Measurements from ENCODE around the gene PARD3. TPM values are rescaled to one million over a fixed set of nuclear protein-coding genes. Genes with fewer than 3 reads are reported as not detected.
A peak's percentile ranks its signal among the peaks of the same experiment; 100 is the strongest.

Gene PARD3
- total RNA-seq, 1 donor from 2014 or later = 35.4 TPM

DNA sequence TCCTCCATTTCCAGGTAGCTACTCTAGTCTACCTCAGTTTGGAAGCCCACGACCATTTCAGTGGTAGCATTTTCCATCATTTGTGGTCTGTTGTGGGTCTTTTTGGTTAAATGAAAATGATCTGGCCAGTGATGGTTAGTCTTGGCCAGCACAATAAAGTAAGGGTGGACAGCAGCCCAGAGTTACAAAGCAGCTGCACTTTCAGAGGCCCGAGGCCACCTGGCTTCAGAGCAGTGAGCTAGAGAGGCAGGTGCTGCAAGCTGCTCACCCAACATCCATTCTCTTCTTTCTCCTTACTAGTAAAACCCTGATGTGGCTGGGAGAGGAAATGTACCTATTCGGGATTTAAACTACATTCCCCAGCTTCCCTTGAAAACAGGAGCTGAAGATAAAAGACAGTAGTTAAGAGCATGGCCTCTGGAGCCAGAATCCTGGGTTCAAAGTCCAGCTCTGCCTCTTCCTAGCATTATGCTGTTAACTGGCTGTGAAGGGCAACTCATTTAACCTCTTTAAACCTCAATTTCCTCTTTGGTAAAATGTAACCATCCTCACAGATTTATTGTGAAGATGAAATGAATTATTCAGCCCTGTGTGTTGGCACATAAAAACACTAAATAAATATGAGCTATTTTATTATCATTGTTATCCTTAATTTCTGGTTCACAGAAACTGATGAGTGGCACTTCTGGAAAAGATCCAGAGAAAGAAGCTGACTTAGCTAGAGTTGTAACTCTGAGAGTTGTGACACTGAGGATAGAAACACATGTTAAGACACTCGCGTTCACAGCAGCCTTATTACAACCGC, 517.4 kb downstream of the PARD3 start:
- Histone ChIP-seq H3K27me3 (ENCODE audit: insufficient read depth, low read length) (no peaks in the 10 kb centered on the region), H3K9me3 (ENCODE audit: insufficient read depth, low read depth, low read length) (no peaks in the 10 kb centered on the region), H3K9ac (ENCODE audit: low read length) (no peak overlapping the region), H3K4me3 (ENCODE audit: insufficient read depth, low read depth, low read length) (no peak overlapping the region), H2AFZ (ENCODE audit: low read depth, low read length) (no peak overlapping the region), H3K27ac (ENCODE audit: low read depth, low read length) (no peak overlapping the region), H3K36me3 (ENCODE audit: insufficient read depth, low read length) (no peaks in the 10 kb centered on the region), H3K4me1 (ENCODE audit: insufficient read depth, low read length) (peaks cover 19% of the 10 kb centered on the region), H4K20me1 (ENCODE audit: insufficient read depth, low read length) (no peaks in the 10 kb centered on the region), H3K4me2 (ENCODE audit: low read length) (no peak overlapping the region), H3K79me2 (ENCODE audit: insufficient read depth, low read length) (no peaks in the 10 kb centered on the region)
- DNase-seq (ENCODE audit: low read depth) = peak; percentile 8
- Mint-ChIP-seq H3K27me3 (ENCODE audit: low read depth, unreplicated experiment) (no peaks in the 10 kb centered on the region), H3K27ac (ENCODE audit: unreplicated experiment) (no peak overlapping the region), H3K4me3 (ENCODE audit: unreplicated experiment) (no peak overlapping the region), H3K36me3 (ENCODE audit: low read depth, unreplicated experiment) (peaks cover 7% of the 10 kb centered on the region), H3K4me1 (ENCODE audit: low read depth, unreplicated experiment) (peaks cover 28% of the 10 kb centered on the region), H3K9me3 (ENCODE audit: unreplicated experiment) (no peaks in the 10 kb centered on the region)
- TF ChIP-seq, protein P1, sequence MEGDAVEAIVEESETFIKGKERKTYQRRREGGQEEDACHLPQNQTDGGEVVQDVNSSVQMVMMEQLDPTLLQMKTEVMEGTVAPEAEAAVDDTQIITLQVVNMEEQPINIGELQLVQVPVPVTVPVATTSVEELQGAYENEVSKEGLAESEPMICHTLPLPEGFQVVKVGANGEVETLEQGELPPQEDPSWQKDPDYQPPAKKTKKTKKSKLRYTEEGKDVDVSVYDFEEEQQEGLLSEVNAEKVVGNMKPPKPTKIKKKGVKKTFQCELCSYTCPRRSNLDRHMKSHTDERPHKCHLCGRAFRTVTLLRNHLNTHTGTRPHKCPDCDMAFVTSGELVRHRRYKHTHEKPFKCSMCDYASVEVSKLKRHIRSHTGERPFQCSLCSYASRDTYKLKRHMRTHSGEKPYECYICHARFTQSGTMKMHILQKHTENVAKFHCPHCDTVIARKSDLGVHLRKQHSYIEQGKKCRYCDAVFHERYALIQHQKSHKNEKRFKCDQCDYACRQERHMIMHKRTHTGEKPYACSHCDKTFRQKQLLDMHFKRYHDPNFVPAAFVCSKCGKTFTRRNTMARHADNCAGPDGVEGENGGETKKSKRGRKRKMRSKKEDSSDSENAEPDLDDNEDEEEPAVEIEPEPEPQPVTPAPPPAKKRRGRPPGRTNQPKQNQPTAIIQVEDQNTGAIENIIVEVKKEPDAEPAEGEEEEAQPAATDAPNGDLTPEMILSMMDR (IDR thresholded peaks at IDR 0.05; ENCODE audit: insufficient read depth, low read depth, low read length) = no peak
- no peak for TF ChIP-seq EZH2 (IDR thresholded peaks at IDR 0.05; ENCODE audit: insufficient read depth, low read length)
- FAIRE-seq = no peak

DNA sequence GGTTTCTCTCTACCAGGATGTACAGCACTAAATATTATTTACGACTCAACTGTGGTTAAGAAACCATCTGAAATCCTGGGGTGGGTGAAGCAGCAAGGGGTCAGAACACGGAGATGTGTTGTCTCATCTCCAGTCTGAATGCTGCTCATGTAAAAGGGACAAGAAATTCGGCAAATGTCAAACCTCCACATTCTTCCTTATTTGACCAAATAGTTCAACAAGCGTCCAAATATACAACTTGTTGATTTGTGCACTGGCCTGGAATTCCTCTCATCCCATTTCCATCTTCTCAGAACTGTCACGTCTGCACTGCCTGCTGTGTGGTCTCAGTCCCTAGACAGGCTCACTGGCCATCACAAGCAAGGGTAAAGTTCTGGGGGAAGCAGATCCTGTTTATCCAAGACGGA, 520.0 kb downstream of the PARD3 start:
- no peaks in the 10 kb centered on the region for H3K27me3 Mint-ChIP-seq (ENCODE audit: low read depth, unreplicated experiment)
- Histone ChIP-seq H3K36me3 (ENCODE audit: insufficient read depth, low read length) (no peaks in the 10 kb centered on the region), H2AFZ (ENCODE audit: low read depth, low read length) (no peak overlapping the region), H3K4me2 (ENCODE audit: low read length) (peak overlapping the region; percentile 45), H3K4me1 (ENCODE audit: insufficient read depth, low read length) (peaks cover 30% of the 10 kb centered on the region), H3K79me2 (ENCODE audit: insufficient read depth, low read length) (no peaks in the 10 kb centered on the region), H3K27ac (ENCODE audit: low read depth, low read length) (no peak overlapping the region), H3K9ac (ENCODE audit: low read length) (no peak overlapping the region), H3K27me3 (ENCODE audit: insufficient read depth, low read length) (no peaks in the 10 kb centered on the region), H3K4me3 (ENCODE audit: insufficient read depth, low read depth, low read length) (no peak overlapping the region), H4K20me1 (ENCODE audit: insufficient read depth, low read length) (no peaks in the 10 kb centered on the region), H3K9me3 (ENCODE audit: insufficient read depth, low read depth, low read length) (no peaks in the 10 kb centered on the region)
- TF ChIP-seq, protein P1 (IDR thresholded peaks at IDR 0.05; ENCODE audit: insufficient read depth, low read depth, low read length) = no peak
- TF ChIP-seq EZH2 (IDR thresholded peaks at IDR 0.05; ENCODE audit: insufficient read depth, low read length) = no peak
- FAIRE-seq = no peak
- no peaks in the 10 kb centered on the region for H3K9me3 Mint-ChIP-seq (ENCODE audit: unreplicated experiment)
- H3K4me1 Mint-ChIP-seq (ENCODE audit: low read depth, unreplicated experiment) = peaks cover 38% of the 10 kb centered on the region
- H3K4me3 Mint-ChIP-seq (ENCODE audit: unreplicated experiment) = no peak overlapping the region
- DNase-seq (ENCODE audit: low read depth) = peak; percentile 80
- H3K27ac Mint-ChIP-seq (ENCODE audit: unreplicated experiment) = no peak overlapping the region
- H3K36me3 Mint-ChIP-seq (ENCODE audit: low read depth, unreplicated experiment) = no peaks in the 10 kb centered on the region

DNA sequence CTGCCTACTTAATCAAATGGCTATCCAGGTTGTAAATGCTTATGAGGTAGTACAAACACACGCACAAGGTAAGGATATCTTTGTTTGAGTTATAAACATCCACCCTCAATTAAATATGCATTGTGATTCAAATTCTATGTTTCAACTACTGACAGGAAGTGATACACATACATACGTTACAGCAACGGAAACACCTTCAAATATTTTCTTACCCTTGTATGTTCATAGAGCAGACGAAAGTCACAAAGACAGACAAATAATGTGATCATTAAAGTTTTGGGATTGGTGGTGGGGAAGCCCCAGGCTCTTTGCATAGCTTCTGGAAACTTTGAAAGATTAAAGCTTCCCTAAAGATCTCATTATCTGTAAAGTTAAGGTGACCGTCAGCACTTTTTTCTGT, 521.0 kb downstream of the PARD3 start:
- Histone ChIP-seq H3K9me3 (ENCODE audit: insufficient read depth, low read depth, low read length) (no peaks in the 10 kb centered on the region), H3K27ac (ENCODE audit: low read depth, low read length) (no peak overlapping the region), H3K36me3 (ENCODE audit: insufficient read depth, low read length) (no peaks in the 10 kb centered on the region), H3K79me2 (ENCODE audit: insufficient read depth, low read length) (no peaks in the 10 kb centered on the region), H4K20me1 (ENCODE audit: insufficient read depth, low read length) (no peaks in the 10 kb centered on the region), H3K4me1 (ENCODE audit: insufficient read depth, low read length) (peaks cover 27% of the 10 kb centered on the region), H3K9ac (ENCODE audit: low read length) (no peak overlapping the region), H3K4me3 (ENCODE audit: insufficient read depth, low read depth, low read length) (no peak overlapping the region), H2AFZ (ENCODE audit: low read depth, low read length) (no peak overlapping the region), H3K27me3 (ENCODE audit: insufficient read depth, low read length) (no peaks in the 10 kb centered on the region), H3K4me2 (ENCODE audit: low read length) (no peak overlapping the region)
- H3K27ac Mint-ChIP-seq (ENCODE audit: unreplicated experiment) = no peak overlapping the region
- FAIRE-seq (peak; percentile 32), DNase-seq (ENCODE audit: low read depth) (no peak)
- no peaks in the 10 kb centered on the region for H3K9me3 Mint-ChIP-seq (ENCODE audit: unreplicated experiment)
- TF ChIP-seq EZH2 (IDR thresholded peaks at IDR 0.05; ENCODE audit: insufficient read depth, low read length) = no peak
- no peaks in the 10 kb centered on the region for H3K36me3 Mint-ChIP-seq (ENCODE audit: low read depth, unreplicated experiment)
- no peaks in the 10 kb centered on the region for H3K27me3 Mint-ChIP-seq (ENCODE audit: low read depth, unreplicated experiment)
- H3K4me3 Mint-ChIP-seq (ENCODE audit: unreplicated experiment) = no peak overlapping the region
- H3K4me1 Mint-ChIP-seq (ENCODE audit: low read depth, unreplicated experiment) = peaks cover 36% of the 10 kb centered on the region

All from astrocyte (in vitro differentiated cells and primary cell).